Right forelimb (tissue), 1 donor: ENCODE results near the gene NME4.

Experiments
- DNase-seq: peaks from one replicate; pipeline ENCODE4 v3.0.0-alpha.2; 2018

Gene NME4

GRCh38 chr16:440627-441026, 43.6 kb downstream of the NME4 start:
- DNase-seq: no peak

- DNase-seq: no peak
Observed at GRCh38 chr16:441447-441846, 44.4 kb downstream of the NME4 start.

DNA sequence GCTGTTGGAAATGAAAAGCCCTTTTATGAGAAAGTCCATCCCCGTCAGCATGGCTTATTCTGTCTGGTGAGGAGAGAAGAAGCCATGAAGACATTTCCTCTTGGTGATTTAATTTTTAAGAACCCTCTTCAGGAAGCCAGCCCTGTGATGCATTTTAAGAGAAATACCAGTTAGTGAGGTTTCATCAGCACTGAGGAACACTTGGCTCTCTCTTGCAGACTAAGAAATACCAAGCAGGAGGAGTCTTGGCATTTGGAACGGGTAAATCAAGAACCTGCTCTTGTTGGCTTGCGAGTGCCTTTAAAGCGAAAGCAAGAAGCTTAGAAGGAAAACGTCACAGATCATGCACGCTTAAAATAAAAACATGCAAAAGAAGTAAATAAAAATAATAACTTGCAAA, 46.0 kb downstream of the NME4 start:
- DNase-seq: no peak

DNA sequence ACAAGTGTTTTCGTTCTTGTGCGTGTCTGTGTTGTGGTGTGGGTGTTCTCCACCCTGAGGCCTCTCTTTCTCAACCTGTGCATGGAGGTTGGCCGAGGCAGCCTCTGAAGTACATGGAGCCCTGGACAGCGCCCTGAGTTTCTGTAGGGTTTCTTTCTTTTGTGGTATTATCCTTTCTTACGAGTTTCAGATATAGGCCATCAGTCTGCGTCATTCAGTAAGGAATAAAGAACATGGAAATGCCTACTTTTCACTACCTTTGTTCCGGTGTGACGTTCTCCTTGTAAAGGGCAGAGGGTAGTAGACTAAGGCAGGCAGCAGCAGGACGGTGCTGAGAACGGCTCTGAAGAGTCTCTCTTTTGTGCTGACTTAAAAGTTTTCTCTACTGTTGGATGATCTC, 47.0 kb downstream of the NME4 start:
- DNase-seq: no peak

DNA sequence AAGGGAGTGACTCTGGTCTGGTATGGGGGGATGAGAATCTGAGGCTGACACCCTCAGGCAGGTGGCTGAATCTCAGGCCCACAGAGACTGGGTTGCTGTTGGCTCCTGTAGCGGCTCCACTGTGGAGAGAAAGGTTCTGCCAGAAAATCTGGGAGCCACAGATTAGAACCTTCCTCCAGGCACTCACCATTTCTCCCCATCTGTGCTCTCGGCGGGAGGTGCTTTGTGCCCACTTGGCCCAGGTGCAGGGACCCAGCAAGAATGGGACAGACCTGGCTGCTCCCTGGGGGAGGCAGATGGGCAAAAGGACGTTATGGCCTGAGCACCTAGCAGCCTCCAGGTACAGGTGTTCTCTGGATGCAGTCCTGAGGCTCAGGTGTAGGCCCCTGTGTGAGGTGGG, 48.6 kb downstream of the NME4 start:
- DNase-seq: no peak
